ENCODE measurements around the gene ANKRD27.
A peak's percentile ranks its signal among the peaks of the same experiment; 100 is the strongest.

The ANKRD27 gene

GRCh38 chr19:32651729-32652140 lies 23.2 kb downstream of the ANKRD27 start:
- no peak for DNase-seq

- DNase-seq = no peak
These were observed 24.3 kb downstream of the ANKRD27 start for GRCh38 chr19:32650671-32651070.

- DNase-seq = no peak
These were observed 25.2 kb downstream of the ANKRD27 start for GRCh38 chr19:32649751-32650150.

- DNase-seq = no peak
These were observed 27.6 kb downstream of the ANKRD27 start for GRCh38 chr19:32647361-32647760.

DNA sequence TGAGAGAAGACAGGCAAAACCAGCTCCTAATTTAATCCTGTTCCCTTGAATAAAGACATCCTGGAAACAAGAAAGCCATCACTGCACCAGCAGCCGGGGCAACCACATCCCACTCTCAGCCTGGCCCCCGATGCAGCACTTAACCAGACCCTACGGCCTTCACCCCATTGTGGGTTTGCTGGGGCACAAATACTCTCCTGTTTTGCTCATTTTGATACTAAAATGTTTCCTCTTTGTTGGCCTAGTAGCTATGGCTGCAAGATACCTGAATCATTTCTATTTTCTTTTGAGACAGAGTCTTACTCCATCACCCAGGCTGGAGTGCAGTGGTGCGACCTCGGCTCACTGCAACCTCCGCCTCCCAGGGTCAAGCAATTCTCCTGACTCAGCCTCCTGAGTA lies 28.4 kb downstream of the ANKRD27 start:
- no peak for DNase-seq

DNA sequence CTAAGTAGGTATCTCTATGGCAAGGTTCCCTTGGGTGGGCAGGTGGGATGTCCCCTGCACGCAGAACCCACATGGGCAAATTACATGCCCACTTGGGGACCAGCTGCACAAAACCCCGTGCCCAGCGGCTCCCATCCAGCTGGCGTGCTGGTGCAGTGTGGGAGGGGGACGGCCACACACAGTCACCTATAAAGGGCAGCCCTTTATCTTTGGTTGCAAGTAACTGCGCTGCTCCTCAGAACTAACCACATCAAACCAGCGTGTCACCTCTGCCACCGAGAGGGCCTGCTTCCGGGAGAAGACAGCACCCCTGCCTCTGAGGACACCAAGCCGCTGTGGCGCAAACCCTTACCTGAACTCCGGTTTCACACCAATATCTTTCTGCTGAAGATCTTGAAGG lies 32.2 kb downstream of the ANKRD27 start:
- peak; percentile 77 for DNase-seq

DNA sequence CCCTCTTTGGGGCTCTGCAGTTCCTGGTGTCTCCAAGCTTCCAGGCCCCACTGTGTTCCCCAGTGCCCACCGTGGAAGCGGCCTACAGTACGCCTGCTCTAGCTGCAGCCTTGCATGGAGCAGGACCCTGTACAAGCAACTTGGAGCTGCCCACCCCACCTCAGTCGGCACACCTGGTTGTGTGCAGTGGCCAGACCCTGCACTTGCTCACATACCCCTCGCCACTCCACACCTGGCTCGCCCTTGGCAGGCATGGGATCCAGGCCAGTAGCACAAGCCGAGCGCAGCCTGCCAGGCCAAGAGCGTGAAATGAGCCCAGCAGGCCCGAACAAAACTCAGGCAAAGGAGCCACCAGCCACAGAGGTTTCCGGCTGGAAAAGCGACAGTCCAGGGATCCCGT lies 36.4 kb downstream of the ANKRD27 start:
- DNase-seq = no peak

DNA sequence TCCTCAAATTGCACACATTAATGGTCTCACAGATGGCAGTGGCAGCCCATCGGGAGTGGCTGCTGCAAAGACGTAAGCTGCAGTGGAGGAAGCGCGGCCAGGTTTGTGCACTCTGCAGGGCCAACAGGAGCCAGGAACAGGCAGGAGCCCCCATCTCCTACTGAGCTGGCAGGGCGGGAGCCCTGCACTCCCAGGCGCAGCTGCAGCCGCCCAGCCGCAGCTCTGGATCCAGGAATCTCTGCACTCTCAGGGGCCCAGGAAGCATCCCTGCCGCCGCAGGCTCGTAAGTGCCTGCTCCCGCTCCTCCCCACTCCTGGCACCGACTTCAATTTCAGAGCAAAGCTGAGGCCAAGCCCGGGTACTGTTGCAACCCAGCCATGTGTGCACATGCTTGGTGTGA lies 37.5 kb downstream of the ANKRD27 start:
- DNase-seq = no peak

- DNase-seq = no peak
These were observed 43.6 kb downstream of the ANKRD27 start for GRCh38 chr19:32631381-32631780.

- DNase-seq = no peak
These were observed 44.6 kb downstream of the ANKRD27 start for GRCh38 chr19:32630338-32630737.

- no peak for DNase-seq
These were observed 47.2 kb downstream of the ANKRD27 start for GRCh38 chr19:32627714-32628270.

DNA sequence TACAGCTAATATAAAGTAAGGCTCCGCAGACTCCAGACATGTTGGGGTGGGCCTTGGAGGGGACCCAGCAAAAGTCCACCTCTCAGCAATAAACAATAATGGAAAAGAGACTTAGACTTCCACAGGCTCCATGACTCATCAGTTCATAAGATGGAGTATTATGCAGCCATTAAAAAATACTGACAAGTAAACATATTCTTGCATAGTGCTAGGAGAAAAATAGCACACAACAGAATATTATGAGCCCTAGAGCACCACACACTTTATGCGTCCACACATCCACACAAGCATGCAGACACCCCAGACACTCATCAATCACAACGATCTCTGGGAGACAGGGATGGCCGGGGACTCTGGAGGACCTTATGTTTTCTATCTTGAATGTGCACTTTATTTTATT lies 48.0 kb downstream of the ANKRD27 start:
- DNase-seq = no peak

- DNase-seq = no peak
These were observed 50.6 kb downstream of the ANKRD27 start for GRCh38 chr19:32624410-32624809.

DNA sequence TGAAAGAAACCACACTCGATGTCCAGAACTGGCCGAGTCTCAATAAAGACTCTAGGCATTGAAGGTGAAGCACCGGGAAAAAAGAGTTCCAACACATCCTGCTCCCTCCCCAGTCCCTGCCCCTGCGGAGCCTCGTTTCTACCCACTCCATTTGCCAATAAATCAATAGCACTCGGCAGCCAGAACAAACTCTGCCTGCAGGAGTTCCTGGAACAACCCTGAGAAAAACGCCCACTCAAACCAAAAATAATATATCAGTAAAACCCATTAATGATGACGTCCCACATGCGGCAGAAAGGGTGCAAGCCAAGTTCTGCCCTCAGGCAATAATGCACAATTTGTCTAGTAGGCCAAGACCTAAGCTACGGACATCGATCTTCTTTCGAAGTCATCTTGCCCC lies 53.0 kb downstream of the ANKRD27 start:
- no peak for DNase-seq

GRCh38 chr19:32619051-32619685 lies 55.8 kb downstream of the ANKRD27 start:
- no peak for DNase-seq

DNA sequence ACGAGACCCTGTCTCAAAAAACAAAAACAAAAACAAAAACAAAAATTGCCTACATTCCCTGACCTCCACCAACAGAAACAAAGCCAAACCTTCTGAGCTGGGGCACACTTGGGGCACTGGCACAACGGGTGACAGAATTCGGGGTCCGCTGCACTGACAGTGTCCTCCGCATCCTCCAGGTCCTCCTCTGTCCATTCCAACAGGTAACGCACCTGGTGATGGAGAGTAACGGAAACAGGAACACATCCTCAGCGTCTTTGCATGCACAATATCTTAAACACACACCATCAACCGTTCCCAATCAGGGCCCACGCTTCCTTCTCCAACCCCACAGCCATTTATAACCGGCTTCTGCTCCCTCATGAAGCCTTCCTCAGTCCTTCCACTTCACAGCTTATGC lies 59.4 kb downstream of the ANKRD27 start:
- no peak for DNase-seq

- DNase-seq = no peak
These were observed 60.1 kb downstream of the ANKRD27 start for GRCh38 chr19:32614916-32615315.

DNA sequence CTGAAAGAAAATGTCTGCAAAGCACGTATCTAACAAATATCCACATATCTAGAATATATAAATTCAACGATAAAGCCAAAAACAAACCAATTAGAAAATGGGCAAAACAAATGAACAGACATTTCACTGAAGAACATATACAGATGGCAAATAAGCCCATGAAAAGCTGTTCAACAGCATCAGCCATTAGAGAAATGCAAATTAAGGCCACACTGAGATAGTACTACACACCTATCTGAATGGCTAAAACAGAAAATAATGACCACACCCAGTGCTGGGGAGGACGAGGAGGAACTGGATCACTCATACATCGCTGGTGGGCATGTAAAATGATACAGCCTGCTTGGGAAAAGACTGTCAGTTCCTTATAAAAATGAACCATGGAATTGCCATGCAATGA lies 62.0 kb downstream of the ANKRD27 start:
- no peak for DNase-seq

DNA sequence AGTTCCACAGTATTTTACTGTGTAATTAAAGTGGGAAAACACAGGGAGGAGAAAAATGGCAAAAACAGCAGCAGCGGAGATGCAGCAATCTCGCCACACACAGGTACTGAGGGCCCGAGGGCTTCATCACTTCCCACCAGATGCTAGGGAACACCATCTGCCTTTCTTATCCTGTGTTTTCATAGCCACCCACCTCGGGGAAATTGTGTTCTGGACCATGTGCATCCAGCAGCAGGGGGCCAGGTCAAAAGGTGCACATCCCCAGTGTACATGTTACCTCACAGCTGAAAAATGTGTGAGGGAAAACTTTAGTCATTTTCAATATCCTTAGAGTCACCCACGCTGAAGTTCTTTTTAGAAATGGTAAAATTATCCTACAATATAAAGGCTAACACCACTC lies 63.8 kb downstream of the ANKRD27 start:
- DNase-seq = no peak

DNA sequence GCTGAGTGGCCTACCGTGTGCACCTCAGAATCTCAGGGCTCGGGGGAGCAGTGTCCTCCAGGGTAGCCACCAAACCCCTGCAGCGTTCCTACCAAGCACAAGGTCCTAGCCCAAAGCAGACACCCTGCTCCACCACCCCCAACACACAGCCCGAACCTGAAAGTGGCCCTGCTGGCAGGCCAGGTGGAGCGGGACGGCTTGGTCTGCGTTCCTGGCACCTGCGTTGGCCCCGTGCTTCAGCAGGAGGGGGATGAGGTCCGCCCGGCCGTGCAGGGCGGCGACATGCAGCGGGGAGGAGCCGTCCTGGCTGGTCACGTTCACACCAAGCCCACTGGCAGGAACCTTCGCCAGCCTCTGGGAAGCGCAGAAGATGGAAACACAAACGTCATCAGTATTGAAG lies 67.5 kb downstream of the ANKRD27 start:
- DNase-seq = no peak

DNA sequence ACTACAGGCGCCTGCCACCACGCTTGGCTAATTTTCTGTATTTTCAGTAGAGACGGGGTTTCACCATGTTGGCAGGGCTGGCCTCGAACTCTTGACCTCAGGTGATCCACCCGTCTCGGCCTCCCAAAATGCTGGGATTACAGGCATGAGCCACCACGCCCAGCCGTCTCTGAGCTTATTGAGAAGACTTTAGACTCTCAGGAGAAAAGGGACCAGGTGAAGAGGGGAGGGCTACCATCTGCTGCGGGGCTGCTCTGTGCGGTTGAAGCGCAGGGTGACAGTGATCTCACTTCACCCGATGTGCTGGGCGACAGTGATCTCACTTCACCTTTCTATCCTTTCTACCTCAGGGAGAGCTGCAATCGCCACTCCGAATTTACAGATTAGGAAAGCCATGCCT lies 68.7 kb downstream of the ANKRD27 start:
- no peak for DNase-seq

- no peak for DNase-seq
These were observed 69.4 kb downstream of the ANKRD27 start for GRCh38 chr19:32605544-32605943.

DNA sequence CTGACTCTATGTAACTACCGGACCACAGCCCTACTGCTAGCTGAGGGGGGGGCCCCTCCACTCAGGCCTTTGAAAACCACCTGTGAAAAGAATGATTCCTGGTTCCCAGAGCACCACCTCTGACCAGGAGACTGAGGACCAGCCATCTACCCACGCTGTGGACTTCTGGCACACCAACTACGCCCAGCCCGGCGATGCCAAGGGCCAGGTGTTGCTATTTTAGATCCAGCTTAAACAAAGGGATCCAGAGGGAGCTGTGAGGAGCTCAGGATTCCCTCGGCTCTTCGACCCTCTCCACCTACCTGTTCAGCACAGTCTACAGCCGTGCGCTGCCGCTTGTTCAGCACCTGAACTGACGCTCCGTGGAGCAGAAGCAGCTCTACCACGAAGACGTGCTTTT lies 71.0 kb downstream of the ANKRD27 start:
- no peak for DNase-seq

GRCh38 chr19:32599736-32600157 lies 75.2 kb downstream of the ANKRD27 start:
- peak; percentile 65 for DNase-seq

DNA sequence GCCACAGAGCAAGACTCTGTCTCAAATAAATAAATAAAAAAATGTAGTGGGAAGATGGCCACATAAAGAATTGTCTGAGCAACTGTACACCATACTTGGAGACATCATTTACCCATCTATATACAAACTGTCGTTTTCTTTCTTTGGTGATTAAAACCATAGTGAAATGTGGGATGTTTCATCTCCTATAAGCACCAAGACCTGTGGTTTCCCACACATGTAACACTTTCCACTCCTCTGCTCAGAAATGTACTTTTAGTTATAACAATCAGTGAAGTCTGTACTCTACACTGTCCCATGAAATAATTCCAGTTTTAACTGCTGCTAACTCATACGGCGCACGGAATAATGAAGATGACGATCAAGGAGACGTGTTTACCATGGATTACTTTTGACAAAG lies 75.7 kb downstream of the ANKRD27 start:
- DNase-seq = no peak

Measured in CD4-positive, alpha-beta T cell treated with Interleukin-21 for 1 hour (primary cell).